Adrenal gland (tissue), 12 donors: Measurements from ENCODE around the gene COL6A1. TPM values are rescaled to one million over a fixed set of nuclear protein-coding genes. Genes with fewer than 3 reads are reported as not detected.

ENCODE experiments used
- DNase-seq, 7 donors: peaks; one replicate each; pipeline ENCODE4 v3.0.0-alpha.2; 2019 to 2020
- H3K27ac ChIP-seq, 5 donors: fragments of 200-600 bp; sonication (generic) in 4 of 5; 1 replicate in 3 of 5; 2 replicates in 2 of 5; pipeline versions ENCODE4 v1.5.1 to v1.8.0; 2016 to 2020; ENCODE audit warnings: mild to moderate bottlenecking in 1 of 5
- H3K27me3 ChIP-seq: fragments of 200-600 bp; 2 replicates; pipeline ENCODE4 v1.8.0; 2021
- H3K36me3 ChIP-seq, 2 donors: fragments of 200-600 bp; replicated peaks in 1 of 2; 1 replicate in 1 of 2; 2 replicates in 1 of 2; pipeline versions ENCODE4 v1.5.1 to v1.8.0; 2018 to 2022
- H3K4me1 ChIP-seq, 2 donors: fragments of 200-600 bp; replicated peaks in 1 of 2; 1 replicate in 1 of 2; 2 replicates in 1 of 2; pipeline versions ENCODE4 v1.5.1 to v1.8.0; 2018 to 2021
- H3K4me3 ChIP-seq, 4 donors: fragments of 200-600 bp; sonication (generic) in 3 of 4; one replicate each; pipeline ENCODE4 v1.5.1; 2016 to 2018
- H3K9me3 ChIP-seq, 3 donors: fragments of 200-600 bp; sonication (generic) in 1 of 3; replicated peaks in 1 of 3; 1 replicate in 2 of 3; 2 replicates in 1 of 3; pipeline versions ENCODE4 v1.5.1 to v1.8.0; 2016 to 2021
- CTCF ChIP-seq, 6 experiments: fragments of 450-650 bp in 4 of 6; fragments of 200-600 bp in 2 of 6; sonication (generic) in 1 of 6; IDR thresholded peaks; 1 replicate in 5 of 6; 2 replicates in 1 of 6; pipeline versions ENCODE4 v1.5.1 to v1.8.0; 2016 to 2021; ENCODE audit warnings: antibody characterized with exemption in 6 of 6, mild to moderate bottlenecking in 2 of 6, moderate library complexity in 1 of 6
- POLR2A ChIP-seq, 2 donors: fragments of 450-650 bp; IDR thresholded peaks; one replicate each; pipeline ENCODE4 v1.6.1; 2017; ENCODE audit warnings: antibody characterized with exemption in 2 of 2, mild to moderate bottlenecking in 2 of 2, moderate library complexity in 1 of 2
- WGBS, 4 donors: extraction: QIAGEN DNeasy Blood & Tissue Kit in 2 of 4; methylation state at CpG; one replicate each; pipeline versions ENCODE4 v1.1.5 to v1.1.7; 2013 to 2017; 5-methylcytosine and 5-hydroxymethylcytosine counted together
- intact Hi-C, 2 donors: fragments of 100-400 bp; cut with DNase I; formaldehyde crosslinking; loops; one replicate each; pipeline versions ENCODE4 v1.14.1 to v1.15.0; 2022 to 2023
- polyA plus RNA-seq, 3 donors: library from polyadenylated mRNA; stranded (reverse); fragments of 200-250 nt in 2 of 3; fragments of 350-450 nt in 1 of 3; fragmentation: Illumina TruSeq in 1 of 3; extraction: RNeasy Lipid Tissue Mini Kit (QIAGEN cat#74804) in 1 of 3; gene quantifications; one replicate each; pipeline ENCODE4 v1.2.3, GENCODE V29; 2013 to 2014
- total RNA-seq, 9 donors: library from RNA; depleted of rRNA in 4 of 9; stranded (reverse); fragments of >200 nt in 4 of 9; fragments of 120-200 nt in 1 of 9; fragmentation: NEBNext Ultra II Directional in 1 of 9; extraction: Animal tissue kit (Norgen Biotek cat#: 25700) in 1 of 9; gene quantifications; one replicate each; pipeline versions ENCODE4 v1.1.0 to v1.2.4, GENCODE V29; 2013 to 2023
- donor health status: healthy with polysubstance abuse.
- donor health status: Bipolar disorder and iron deficiency.
- donor health status: DM: yes; HTN: yes; CAD: no.
- donor health status: DM: no; HTN: no; CAD: no.
- donor health status: DM: no; HTN: no; CAD: no.
- donor health status: DM: yes; HTN: yes; CAD: no.

Gene COL6A1
- total and polyA plus RNA-seq, 12 donors, result 22.3 to 490 (median 151) TPM

- Histone ChIP-seq H3K4me3 (no peak overlapping the region), H3K27ac (peak overlapping the region in 2 of 5 donors; percentile 36 to 75), H3K9me3 (peaks cover 0 to 5% (median 0%) of the 10 kb centered on the region in 3 donors), H3K27me3 (no peaks in the 10 kb centered on the region), H3K36me3 (no peaks in the 10 kb centered on the region), H3K4me1 (no peaks in the 10 kb centered on the region)
- DNase-seq, result peak in 2 of 7 donors; percentile 17 to 69
- no peak for TF ChIP-seq POLR2A (IDR thresholded peaks at IDR 0.05)
- no peak for TF ChIP-seq CTCF (IDR thresholded peaks at IDR 0.05)
- WGBS, 4 donors, result 43 to 61% (median 48%) methylated on average over 3 of the region's 3 CpGs
- intact Hi-C loops, result no loop called here
These were observed 46.4 kb downstream of the COL6A1 start for GRCh38 chr21:46027851-46028493.

DNA sequence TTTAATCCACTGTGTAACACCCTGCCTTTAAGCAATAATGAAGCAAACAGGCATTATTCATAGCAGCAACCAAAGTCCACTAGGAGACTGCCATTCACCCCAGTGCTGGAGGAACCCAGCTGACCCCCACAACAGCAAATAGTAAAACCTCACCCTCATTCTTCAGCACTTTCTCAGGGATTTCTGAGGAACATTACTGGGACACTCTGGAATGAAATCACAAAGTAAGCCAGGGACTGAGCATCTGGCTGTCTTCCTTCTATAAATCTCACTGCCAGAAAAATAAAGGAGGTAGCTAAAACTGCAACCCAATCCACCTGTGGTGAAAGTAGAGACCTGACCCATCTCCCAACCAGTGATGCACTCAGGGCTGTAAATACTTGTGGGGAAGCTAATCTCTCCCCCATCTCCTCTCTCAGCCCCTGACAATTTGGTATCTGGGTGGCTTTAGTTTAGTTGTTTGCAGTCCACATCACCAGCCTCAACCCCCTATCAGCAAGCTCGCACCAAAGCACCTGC is 47.1 kb downstream of the COL6A1 start:
- peak overlapping the region in 2 of 5 donors; percentile 36 to 75 for H3K27ac ChIP-seq
- no peak overlapping the region for H3K4me3 ChIP-seq
- TF ChIP-seq POLR2A (IDR thresholded peaks at IDR 0.05) (no peak), CTCF (IDR thresholded peaks at IDR 0.05) (no peak)
- peak in 1 of 7 donors; percentile 45 for DNase-seq
- H3K27me3 ChIP-seq, result no peaks in the 10 kb centered on the region
- WGBS, 4 donors, result 82 to 92% (median 89%) methylated on average over 1 of the region's 1 CpG
- H3K9me3 ChIP-seq, result peaks cover 0 to 5% (median 0%) of the 10 kb centered on the region in 3 donors
- no peaks in the 10 kb centered on the region for H3K4me1 ChIP-seq
- intact Hi-C loops, result no loop called here
- H3K36me3 ChIP-seq, result no peaks in the 10 kb centered on the region

DNA sequence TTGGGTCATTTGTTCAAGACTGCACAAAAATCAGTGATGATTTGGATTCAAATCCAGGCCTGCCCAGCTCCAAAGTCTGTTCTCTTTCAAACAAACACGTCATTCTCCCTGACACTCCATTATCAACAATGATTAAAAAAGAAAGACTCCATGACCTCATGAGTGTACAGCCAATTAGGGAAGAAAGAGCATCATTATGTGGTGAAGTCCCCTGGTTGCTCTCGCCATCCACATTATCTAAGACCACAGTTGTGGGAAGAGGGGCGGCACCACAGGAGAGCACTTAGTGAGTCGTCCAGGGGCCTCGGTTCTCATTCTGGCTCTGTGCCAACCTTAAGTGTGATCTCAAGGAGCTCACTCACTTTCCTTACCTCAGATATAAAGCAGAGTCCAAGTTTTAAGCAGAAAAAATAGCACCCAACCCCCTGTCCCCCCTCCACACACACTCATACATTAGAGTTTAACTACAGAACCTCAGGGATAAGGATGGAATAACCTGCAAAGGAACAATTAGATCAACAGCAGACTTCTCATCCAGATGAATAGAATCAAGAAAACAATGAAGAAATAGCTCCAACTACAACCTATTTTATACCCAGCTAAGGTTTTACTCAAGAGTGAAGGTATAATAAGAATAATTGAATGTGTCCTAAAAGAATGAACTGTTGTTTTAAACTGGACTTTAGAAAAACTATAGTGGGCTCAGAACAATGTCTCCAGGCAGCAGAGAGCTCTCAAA is 47.8 kb downstream of the COL6A1 start:
- intact Hi-C loops, result no loop called here

More for the DNA sequence above, 47.8 kb downstream of the COL6A1 start:
- no peak for TF ChIP-seq CTCF (IDR thresholded peaks at IDR 0.05)
- no peak for TF ChIP-seq POLR2A (IDR thresholded peaks at IDR 0.05)
- peak in 1 of 7 donors; percentile 46 for DNase-seq
- Histone ChIP-seq H3K36me3 (no peaks in the 10 kb centered on the region), H3K27ac (peak overlapping the region in 2 of 5 donors; percentile 36 to 75), H3K27me3 (no peaks in the 10 kb centered on the region), H3K4me1 (no peaks in the 10 kb centered on the region), H3K9me3 (peaks cover 0 to 5% (median 0%) of the 10 kb centered on the region in 3 donors), H3K4me3 (no peak overlapping the region)
- 63 to 72% (median 64%) methylated on average over 5 of the region's 5 CpGs for WGBS, 4 donors
